Measurements from ENCODE around the gene SMCP.

Gene SMCP

DNA sequence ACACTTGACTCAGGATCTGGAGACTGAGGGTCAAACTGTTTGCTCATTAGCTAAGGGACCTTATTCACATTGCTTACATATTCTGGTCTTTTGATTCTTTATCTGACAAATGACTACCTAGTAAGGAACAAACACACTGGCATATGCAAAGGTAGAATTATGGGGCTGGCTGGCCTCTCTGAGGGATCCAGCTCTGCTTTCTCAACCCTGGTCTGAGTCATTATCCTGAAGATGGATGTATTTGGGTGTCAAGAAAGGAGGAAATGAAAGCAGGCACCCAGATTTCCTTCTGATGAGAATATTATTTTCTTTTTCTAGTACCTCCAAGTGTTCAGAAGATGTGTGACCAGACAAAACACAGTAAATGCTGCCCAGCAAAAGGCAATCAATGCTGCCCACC is 6.0 kb downstream of the SMCP start:
- ChIA-PET CTCF (no interaction called here), POLR2A (ENCODE audit: low non-redundant PET) (no interaction called here)

DNA sequence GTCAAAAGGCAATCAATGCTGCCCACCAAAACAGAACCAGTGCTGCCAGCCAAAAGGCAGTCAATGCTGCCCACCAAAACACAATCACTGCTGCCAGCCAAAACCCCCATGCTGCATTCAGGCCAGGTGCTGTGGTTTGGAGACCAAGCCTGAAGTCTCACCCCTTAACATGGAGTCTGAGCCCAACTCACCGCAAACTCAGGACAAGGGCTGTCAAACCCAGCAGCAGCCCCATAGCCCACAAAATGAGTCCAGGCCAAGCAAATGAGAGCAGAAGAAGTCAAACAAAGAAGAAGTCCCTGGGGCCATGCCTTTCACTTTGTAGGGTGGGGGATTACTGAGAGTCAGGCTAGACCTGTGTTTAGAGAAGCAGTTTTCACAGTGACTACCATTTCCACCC is 6.4 kb downstream of the SMCP start:
- POLR2A ChIA-PET (ENCODE audit: low non-redundant PET): no interaction called here
- peak overlapping the region; percentile 84 for H3K27ac ChIP-seq
- no peak for DNase-seq (ENCODE audit: low spot score)
- TF ChIP-seq, protein P1, sequence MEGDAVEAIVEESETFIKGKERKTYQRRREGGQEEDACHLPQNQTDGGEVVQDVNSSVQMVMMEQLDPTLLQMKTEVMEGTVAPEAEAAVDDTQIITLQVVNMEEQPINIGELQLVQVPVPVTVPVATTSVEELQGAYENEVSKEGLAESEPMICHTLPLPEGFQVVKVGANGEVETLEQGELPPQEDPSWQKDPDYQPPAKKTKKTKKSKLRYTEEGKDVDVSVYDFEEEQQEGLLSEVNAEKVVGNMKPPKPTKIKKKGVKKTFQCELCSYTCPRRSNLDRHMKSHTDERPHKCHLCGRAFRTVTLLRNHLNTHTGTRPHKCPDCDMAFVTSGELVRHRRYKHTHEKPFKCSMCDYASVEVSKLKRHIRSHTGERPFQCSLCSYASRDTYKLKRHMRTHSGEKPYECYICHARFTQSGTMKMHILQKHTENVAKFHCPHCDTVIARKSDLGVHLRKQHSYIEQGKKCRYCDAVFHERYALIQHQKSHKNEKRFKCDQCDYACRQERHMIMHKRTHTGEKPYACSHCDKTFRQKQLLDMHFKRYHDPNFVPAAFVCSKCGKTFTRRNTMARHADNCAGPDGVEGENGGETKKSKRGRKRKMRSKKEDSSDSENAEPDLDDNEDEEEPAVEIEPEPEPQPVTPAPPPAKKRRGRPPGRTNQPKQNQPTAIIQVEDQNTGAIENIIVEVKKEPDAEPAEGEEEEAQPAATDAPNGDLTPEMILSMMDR (conservative IDR thresholded peaks at IDR 0.05; ENCODE audit: low read depth): no peak
- CTCF ChIA-PET: interaction anchor here (0.5 to 0.6 kb wide), 2 partner anchors 25 to 289 kb away, joined by 3 read pairs; no protein-coding TSS in a partner anchor

More for the DNA sequence above, 6.0 kb downstream of the SMCP start:
- peak overlapping the region; percentile 84 for H3K27ac ChIP-seq
- no peak for DNase-seq (ENCODE audit: low spot score)
- TF ChIP-seq, protein P1 (conservative IDR thresholded peaks at IDR 0.05; ENCODE audit: low read depth): no peak

DNA sequence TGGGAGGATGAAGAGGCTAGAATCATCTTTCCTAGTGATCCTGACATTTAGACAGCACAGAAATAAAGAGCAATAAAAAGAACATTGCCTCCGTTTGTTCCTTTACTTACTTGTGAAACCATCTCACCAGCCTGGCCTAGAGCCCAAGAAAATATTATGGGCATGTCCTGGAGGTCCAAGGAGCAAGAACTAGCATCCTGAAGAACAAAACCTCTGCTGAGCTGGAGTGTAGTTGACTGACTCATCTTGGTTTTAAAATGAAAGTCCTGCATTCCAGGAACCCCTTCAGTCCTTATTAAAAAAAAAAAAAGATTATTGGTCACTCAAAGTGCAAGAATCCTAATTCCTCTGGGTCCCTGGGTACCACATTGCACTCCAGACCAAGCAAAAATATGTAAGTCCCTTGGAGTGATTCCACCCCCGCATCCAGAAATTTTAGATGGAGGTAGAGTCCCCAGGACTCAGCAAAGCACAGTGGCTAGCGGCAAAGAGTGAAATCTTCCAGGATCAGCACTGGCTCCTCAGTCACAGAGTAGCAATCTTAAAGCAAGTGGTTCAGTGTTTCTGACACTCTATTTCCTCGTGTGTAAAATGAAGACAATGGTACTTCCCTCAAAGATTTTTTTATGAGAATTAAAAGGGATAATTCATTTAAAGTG is 7.0 kb downstream of the SMCP start:
- peak overlapping the region; percentile 84 for H3K27ac ChIP-seq
- ChIA-PET POLR2A (ENCODE audit: low non-redundant PET) (no interaction called here), CTCF (interaction anchor here (0.5 to 0.6 kb wide), 2 partner anchors 25 to 289 kb away, joined by 3 read pairs; no protein-coding TSS in a partner anchor)
- no peak for DNase-seq (ENCODE audit: low spot score)
- TF ChIP-seq, protein P1 (conservative IDR thresholded peaks at IDR 0.05; ENCODE audit: low read depth): no peak

DNA sequence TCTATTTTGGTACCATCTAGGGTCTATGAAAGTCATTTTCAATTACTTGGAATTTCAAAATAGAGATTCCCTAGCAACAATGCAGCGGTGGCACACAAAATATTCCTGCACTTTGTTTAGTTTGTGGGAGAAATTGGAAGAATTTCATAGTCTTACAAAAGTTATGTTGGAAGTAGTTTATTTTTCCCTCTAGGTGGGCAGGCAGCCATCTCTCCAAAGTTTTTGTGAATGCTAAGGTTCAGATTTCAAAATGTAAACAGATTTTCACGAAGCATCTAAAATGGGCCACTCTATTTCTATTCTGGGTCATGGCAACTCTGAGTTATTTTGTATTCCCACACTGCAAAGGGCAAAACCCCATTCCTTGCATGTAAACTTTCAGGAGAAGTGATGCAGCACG is 8.0 kb downstream of the SMCP start:
- peak overlapping the region; percentile 78 for H3K27ac ChIP-seq
- DNase-seq (ENCODE audit: low spot score): no peak
- ChIA-PET POLR2A (ENCODE audit: low non-redundant PET) (no interaction called here), CTCF (interaction anchor here (0.6 to 1.7 kb wide), 2 partner anchors 15 to 356 kb away, joined by 3 to 8 read pairs; no protein-coding TSS in a partner anchor)
- TF ChIP-seq, protein P1 (conservative IDR thresholded peaks at IDR 0.05; ENCODE audit: low read depth): no peak

DNA sequence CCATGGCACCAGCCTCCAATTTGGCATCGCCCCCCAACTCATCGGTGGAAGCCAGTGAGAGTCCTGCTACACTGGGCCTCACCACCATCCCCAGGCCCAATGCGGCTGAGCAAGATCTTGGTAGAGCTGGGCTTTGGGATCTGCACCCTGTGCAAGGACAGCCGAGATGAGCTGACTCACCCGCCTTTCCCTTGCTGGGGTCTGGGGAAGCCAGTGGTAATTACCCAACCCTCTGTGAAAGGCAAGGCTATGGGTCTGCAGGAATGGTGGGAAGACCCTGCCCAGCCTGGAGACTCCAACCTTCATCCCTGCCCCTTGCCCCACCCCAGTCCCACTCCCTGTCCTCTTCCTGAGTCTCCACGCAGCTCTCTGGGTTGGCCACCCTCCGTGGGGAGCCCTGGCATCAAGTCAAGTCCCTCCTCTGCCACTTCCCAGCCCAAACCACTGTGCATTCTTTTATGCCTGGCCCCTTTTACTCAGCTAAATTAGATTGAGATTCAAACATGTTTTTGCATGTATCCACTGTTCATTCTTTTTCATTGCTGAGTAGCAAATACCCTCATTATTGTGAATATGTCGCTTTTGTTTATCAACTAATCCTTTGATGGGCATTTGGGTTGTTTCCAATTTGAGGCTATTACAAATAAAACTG is 8.8 kb downstream of the SMCP start:
- DNase-seq (ENCODE audit: low spot score): peak; percentile 26
- ChIA-PET CTCF (interaction anchor here (0.5 to 1.7 kb wide), 5 partner anchors 16 to 681 kb away, joined by 3 to 8 read pairs (median 3); no protein-coding TSS in a partner anchor), POLR2A (ENCODE audit: low non-redundant PET) (no interaction called here)
- TF ChIP-seq, protein P1 (conservative IDR thresholded peaks at IDR 0.05; ENCODE audit: low read depth): no peak
- H3K27ac ChIP-seq: peak overlapping the region; percentile 78

DNA sequence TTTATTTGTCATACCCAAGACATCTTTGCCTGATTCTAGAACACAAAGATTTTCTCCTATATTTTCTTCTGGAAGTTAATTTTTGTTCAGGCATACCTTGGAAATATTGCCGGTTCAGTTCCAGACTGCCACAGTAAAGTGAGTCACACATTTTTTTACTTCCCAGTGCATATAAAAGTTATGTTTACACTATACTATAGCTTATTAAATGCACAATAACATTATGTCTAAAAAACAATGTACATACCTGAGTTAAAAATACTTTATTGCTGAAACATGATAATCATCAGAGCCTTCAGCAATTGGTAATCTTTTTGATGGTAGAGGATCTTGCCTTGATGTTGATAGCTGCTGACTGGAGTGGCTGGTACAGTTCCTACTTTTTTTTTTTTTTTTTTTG is 10.0 kb downstream of the SMCP start:
- TF ChIP-seq, protein P1 (conservative IDR thresholded peaks at IDR 0.05; ENCODE audit: low read depth): no peak
- H3K27ac ChIP-seq: no peak overlapping the region
- ChIA-PET CTCF (no interaction called here), POLR2A (ENCODE audit: low non-redundant PET) (interaction anchor here (0.6 kb wide), 1 partner anchor 14 kb away, joined by 3 read pairs; no protein-coding TSS in a partner anchor)
- no peak for DNase-seq (ENCODE audit: low spot score)
